Activated CD4-positive, alpha-beta T cell treated with anti-CD3 and anti-CD28 coated beads for 24 hours (primary cell): ENCODE results near the gene DMP1.
"Not testable (repeated sequence)": the region's sequence is repeated elsewhere in the genome, so short reads cannot be mapped to it uniquely, and the experiment has no call there.

Experiments used
- DNase-seq, 2 donors: peaks; one replicate each; pipeline ENCODE4 v3.0.0-alpha.2; 2020; ENCODE audit warnings: low read depth in 2 of 2

The DMP1 gene

DNA sequence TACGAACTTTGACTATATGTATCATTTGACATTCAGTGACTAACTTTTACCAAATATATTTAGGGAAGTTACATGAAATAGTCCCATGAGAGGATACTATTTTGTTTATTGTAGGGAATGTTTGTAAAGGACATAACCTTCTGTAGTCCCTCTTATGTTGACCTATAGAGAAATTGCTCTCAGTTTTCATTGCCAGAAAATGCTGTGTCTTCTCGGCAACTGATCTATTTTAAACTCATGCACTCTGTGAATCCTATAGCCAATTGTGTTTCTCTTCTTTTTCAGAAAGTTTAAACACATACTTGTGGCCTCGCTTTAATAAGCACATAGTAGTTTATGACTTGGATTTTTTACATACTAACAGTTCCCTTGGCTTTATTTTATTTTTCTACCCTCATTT, 38.2 kb downstream of the DMP1 start:
- DNase-seq: no peak

DNA sequence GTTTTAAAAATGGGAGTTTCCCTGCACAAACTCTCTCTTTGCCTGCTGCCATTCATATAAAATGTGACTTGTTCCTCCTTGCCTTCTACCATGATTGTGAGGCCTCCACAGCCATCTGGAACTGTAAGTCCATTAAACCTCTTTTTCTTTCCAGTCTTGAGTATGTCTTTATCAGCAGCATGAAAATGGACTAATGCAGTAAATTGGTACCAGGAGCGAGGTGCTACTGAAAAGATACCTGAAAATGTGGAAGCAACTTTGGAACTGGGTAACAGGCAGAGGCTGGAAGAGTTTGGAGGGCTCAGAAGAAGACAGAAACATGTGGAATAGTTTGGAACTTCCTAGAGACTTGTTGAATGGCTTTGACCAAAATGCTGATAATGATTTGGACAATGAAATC, 40.9 kb downstream of the DMP1 start:
- DNase-seq: not testable (repeated sequence)

DNA sequence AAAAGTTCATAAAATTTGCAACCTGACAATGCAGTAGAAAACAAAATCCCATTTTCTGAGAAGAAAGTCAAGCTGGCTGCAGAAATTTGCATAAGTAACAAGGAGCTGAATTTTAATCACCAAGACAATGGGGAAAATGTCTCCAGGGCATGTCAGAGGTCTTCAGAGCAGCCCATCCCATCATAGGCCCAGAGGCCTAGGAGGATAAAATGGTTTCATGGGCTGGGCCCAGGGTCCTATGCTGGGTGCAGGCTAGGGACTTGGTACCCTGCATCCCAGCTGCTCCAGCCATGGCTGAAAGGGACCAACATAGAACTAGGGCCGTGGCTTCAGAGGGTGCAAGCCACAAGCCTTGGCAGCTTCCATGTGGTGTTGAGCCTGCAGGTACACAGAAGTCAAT, 42.0 kb downstream of the DMP1 start:
- DNase-seq: not testable (repeated sequence)

DNA sequence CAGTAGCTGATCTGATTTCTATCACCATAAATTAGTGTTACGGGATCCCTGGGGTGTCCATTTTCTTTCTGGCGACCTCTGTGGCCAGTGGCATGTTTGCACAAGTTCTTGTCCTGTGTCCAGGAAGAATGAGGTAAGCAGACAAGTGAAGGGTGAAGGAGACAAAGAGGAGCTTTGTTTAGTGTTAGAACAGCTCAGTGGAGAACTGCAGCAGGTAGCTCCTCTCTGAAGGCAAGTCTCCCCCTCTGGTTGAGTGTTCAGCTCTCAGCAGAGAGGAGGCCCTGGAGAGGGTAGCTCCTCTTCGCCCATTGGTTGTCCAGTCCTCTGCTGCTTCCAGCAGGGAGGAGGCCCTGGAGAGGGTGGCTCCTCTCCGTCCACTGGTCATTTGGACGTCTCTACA, 47.2 kb downstream of the DMP1 start:
- DNase-seq: no peak

DNA sequence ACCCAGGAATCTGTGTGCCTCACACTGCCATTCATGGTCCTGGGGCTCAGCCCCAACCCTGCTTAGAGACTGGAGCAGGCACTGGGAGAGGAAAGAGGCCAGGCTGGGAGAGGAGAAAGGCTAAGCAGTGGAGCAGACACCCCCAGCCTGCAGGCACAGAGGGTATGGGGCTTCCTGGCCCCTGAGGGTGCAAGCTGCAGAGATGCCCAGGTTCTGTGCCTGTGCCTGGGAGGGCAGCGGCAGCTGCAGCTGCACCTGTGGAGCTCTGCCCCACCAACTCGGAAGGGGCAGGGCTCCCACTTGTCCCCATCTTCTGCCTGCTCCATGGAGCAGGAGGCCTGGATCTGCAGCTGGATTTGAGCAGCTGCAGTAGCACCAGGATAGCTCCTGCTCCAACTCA, 47.9 kb downstream of the DMP1 start:
- DNase-seq: no peak

DNA sequence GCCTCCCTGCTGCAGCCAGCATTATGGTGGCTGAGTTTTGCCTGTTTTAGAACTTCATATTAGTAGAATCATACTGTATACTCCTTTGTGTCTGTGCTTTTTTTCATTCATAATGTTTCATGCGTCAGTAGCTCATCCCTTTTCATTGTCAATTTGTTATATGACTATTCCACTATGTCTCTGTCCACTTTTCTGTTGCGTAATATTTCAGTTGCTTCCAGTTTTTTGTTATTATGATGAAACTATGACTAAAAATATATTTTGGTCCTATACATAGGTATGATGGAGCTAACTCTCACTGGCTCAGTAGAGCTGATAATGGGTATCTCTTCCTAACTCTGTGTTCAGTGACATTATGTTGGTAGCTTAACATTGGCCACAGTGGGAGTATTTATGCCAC, 48.3 kb downstream of the DMP1 start:
- no peak for DNase-seq

DNA sequence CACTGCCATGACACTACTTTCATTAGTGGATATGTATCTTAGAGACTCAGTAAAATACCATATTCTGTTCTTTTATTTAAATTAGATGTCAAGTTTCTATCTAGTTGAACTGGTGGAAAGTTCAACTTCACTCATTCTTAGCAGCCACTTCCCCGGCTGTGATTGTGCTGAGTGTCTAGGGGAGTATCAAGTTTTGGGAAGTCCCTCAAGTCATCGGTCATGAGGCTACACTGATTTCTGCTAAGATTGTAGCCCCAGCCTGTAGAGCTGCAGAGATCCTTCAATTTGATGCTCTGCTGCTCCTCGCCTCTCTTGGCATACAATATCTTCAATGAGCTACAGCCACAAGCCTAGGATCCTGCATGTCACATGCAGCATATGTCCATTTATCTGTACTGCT, 53.9 kb downstream of the DMP1 start:
- no peak for DNase-seq

DNA sequence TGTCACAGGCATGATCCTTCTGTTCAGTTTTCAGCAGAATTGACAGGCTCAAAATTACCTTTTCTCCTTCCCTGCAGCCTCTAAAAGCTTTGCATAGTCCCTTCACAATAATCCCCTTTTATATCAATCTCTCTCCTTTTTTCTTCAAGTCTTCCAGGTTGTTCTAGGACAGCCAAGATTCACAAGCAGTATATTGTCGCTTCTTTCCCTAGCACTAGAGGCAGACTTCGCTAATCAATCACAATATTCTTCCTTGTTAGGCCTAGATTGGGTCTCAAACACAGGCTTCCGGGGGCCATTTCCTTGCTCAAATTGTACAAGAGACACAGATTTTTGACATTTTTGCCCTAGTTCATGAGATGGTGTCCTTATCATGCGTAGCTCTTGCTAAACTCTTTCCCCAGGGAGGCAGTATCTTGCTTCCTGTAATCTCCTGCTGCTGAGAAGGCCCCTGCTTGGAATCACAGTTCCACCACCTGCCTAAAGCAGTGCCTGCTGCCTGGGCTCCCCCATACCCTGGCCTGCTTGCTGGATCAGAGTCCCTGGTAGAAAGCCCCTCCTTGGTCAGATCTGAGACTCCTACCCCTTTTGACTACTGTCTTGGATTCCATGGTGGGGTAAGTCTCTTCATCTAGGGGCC, 57.3 kb downstream of the DMP1 start:
- no peak for DNase-seq
